Neural cell (in vitro differentiated cells): ENCODE data around the gene SNAPC2.

Experiments
- CTCF ChIP-seq: fragments of 450-650 bp; IDR thresholded peaks from 2 replicates; pipeline ENCODE4 v1.5.1; 2014; ENCODE audit warnings: antibody characterized with exemption, mild to moderate bottlenecking, moderate library complexity; ENCODE audit not compliant: poor library complexity, severe bottlenecking
- EP300 ChIP-seq: fragments of 450-650 bp; conservative IDR thresholded peaks from 2 replicates; pipeline ENCODE4 v1.6.1; 2014; ENCODE audit warnings: antibody characterized with exemption, mild to moderate bottlenecking, moderate library complexity; ENCODE audit not compliant: poor library complexity, severe bottlenecking
- EZH2 ChIP-seq: fragments of 200-600, 300-800 bp; shearing (Covaris generic), sonication (generic); IDR thresholded peaks from 2 replicates; pipeline ENCODE4 v1.6.1; 2014; ENCODE audit warnings: antibody characterized with exemption, low read length, borderline replicate concordance, mild to moderate bottlenecking; ENCODE audit not compliant: insufficient read depth, poor library complexity, severe bottlenecking
- MXI1 ChIP-seq: fragments of 450-650 bp; conservative IDR thresholded peaks from 2 replicates; pipeline ENCODE4 v1.6.1; 2014; ENCODE audit warnings: antibody characterized with exemption, mild to moderate bottlenecking; ENCODE audit not compliant: poor library complexity, severe bottlenecking
- POLR2AphosphoS5 ChIP-seq: IDR thresholded peaks from 2 replicates; pipeline ENCODE4 v1.6.1; 2012
- RAD21 ChIP-seq: fragments of 450-650 bp; conservative IDR thresholded peaks from 2 replicates; pipeline ENCODE4 v1.6.1; 2014; ENCODE audit warnings: antibody characterized with exemption, mild to moderate bottlenecking, moderate library complexity
- REST ChIP-seq: IDR thresholded peaks from 2 replicates; pipeline ENCODE4 v1.6.1; 2012; ENCODE audit warnings: borderline replicate concordance
- SMC3 ChIP-seq: fragments of 450-650 bp; conservative IDR thresholded peaks from 2 replicates; pipeline ENCODE4 v1.6.1; 2014; ENCODE audit warnings: antibody characterized with exemption, mild to moderate bottlenecking, moderate library complexity; ENCODE audit not compliant: poor library complexity
- TAF1 ChIP-seq: IDR thresholded peaks from 2 replicates; pipeline ENCODE4 v1.6.1; 2012; ENCODE audit warnings: low read depth

GRCh38 chr19:7908742-7909461 is 11.2 kb upstream of the SNAPC2 start:
- TF ChIP-seq REST = no peak
- TF ChIP-seq CTCF = no peak
- no peak for TF ChIP-seq EZH2
- no peak for TF ChIP-seq POLR2AphosphoS5
- no peak for TF ChIP-seq TAF1
- TF ChIP-seq RAD21 = no peak
- TF ChIP-seq EP300 = no peak
- no peak for TF ChIP-seq SMC3
- no peak for TF ChIP-seq MXI1
